Activated CD4-positive, alpha-beta memory T cell treated with anti-CD3 and anti-CD28 coated beads, Interleukin-2, amount 10 ng/mL, durations not matched to agents 7 days and 5 days (primary cell): Measurements from ENCODE around the gene ALMS1. TPM values are rescaled to one million over a fixed set of nuclear protein-coding genes. Genes with fewer than 3 reads are reported as not detected.
"Not testable (repeated sequence)": the region's sequence is repeated elsewhere in the genome, so short reads cannot be mapped to it uniquely, and the experiment has no call there.

Source experiments
- CTCF ChIA-PET: fragments of 350-600 bp; sonication (Branson Sonifier 250); formaldehyde crosslinking; loops from one replicate; lab custom pipeline; 2021; ENCODE audit warnings: antibody characterized with exemption, inconsistent platforms; lab: Charles Lee
- POLR2A ChIA-PET: fragments of 350-600 bp; sonication (Branson Sonifier 250); formaldehyde crosslinking; loops from one replicate; lab custom pipeline; 2021; ENCODE audit warnings: antibody characterized with exemption; lab: Charles Lee
- DNase-seq: peaks from one replicate; pipeline ENCODE4 v3.0.0-alpha.2; 2020
- H3K27ac Mint-ChIP-seq: one replicate; pipeline ENCODE4 v1.8.0; 2021; ENCODE audit warnings: mild to moderate bottlenecking, mixed read lengths
- H3K27me3 Mint-ChIP-seq: one replicate; pipeline ENCODE4 v1.8.0; 2021; ENCODE audit warnings: mixed read lengths
- H3K36me3 Mint-ChIP-seq: one replicate; pipeline ENCODE4 v1.8.0; 2021; ENCODE audit warnings: low read depth, mixed read lengths
- H3K4me1 Mint-ChIP-seq: one replicate; pipeline ENCODE4 v1.8.0; 2021; ENCODE audit warnings: mixed read lengths
- H3K4me3 Mint-ChIP-seq: one replicate; pipeline ENCODE4 v1.8.0; 2021; ENCODE audit warnings: mild to moderate bottlenecking, mixed read lengths
- H3K9me3 Mint-ChIP-seq: one replicate; pipeline ENCODE4 v1.8.0; 2021; ENCODE audit warnings: mixed read lengths
- total RNA-seq, 2 experiments: library from RNA; stranded (reverse); gene quantifications; one replicate each; pipeline ENCODE4 v1.2.3, GENCODE V29; 2021

The ALMS1 gene
- total RNA-seq, 2 experiments from 2014 or later = 16.1 to 20.4 TPM

- peaks cover 2% of the 10 kb centered on the region for H3K4me1 Mint-ChIP-seq
- no peaks in the 10 kb centered on the region for H3K36me3 Mint-ChIP-seq
- no peak for DNase-seq
- ChIA-PET POLR2A (no interaction called here), CTCF (no interaction called here)
- no peak overlapping the region for H3K4me3 Mint-ChIP-seq
- no peaks in the 10 kb centered on the region for H3K27me3 Mint-ChIP-seq
- no peak overlapping the region for H3K27ac Mint-ChIP-seq
- H3K9me3 Mint-ChIP-seq = no peaks in the 10 kb centered on the region
Observed at GRCh38 chr2:73614997-73615396, 229.4 kb downstream of the ALMS1 start.

GRCh38 chr2:73619925-73620324 is 234.3 kb downstream of the ALMS1 start:
- H3K36me3 Mint-ChIP-seq, DNase-seq, CTCF ChIA-PET, H3K4me3 Mint-ChIP-seq, POLR2A ChIA-PET, H3K9me3 Mint-ChIP-seq, H3K27me3 Mint-ChIP-seq, H3K4me1 Mint-ChIP-seq, H3K27ac Mint-ChIP-seq: not testable (repeated sequence)

- H3K27me3 Mint-ChIP-seq, H3K27ac Mint-ChIP-seq, DNase-seq, H3K36me3 Mint-ChIP-seq, POLR2A ChIA-PET, H3K4me3 Mint-ChIP-seq, H3K4me1 Mint-ChIP-seq, H3K9me3 Mint-ChIP-seq, CTCF ChIA-PET: not testable (repeated sequence)
Observed at GRCh38 chr2:73624036-73624435, 238.4 kb downstream of the ALMS1 start.

- H3K4me1 Mint-ChIP-seq, H3K27me3 Mint-ChIP-seq, CTCF ChIA-PET, H3K27ac Mint-ChIP-seq, POLR2A ChIA-PET, H3K4me3 Mint-ChIP-seq, H3K9me3 Mint-ChIP-seq, H3K36me3 Mint-ChIP-seq, DNase-seq: not testable (repeated sequence)
Observed at GRCh38 chr2:73624625-73625024, 239.0 kb downstream of the ALMS1 start.

- H3K36me3 Mint-ChIP-seq, H3K27me3 Mint-ChIP-seq, POLR2A ChIA-PET, H3K9me3 Mint-ChIP-seq, H3K27ac Mint-ChIP-seq, H3K4me1 Mint-ChIP-seq, DNase-seq, CTCF ChIA-PET, H3K4me3 Mint-ChIP-seq: not testable (repeated sequence)
Observed at GRCh38 chr2:73626237-73626636, 240.6 kb downstream of the ALMS1 start.

- DNase-seq, H3K4me1 Mint-ChIP-seq, H3K27me3 Mint-ChIP-seq, POLR2A ChIA-PET, H3K27ac Mint-ChIP-seq, H3K36me3 Mint-ChIP-seq, H3K9me3 Mint-ChIP-seq, H3K4me3 Mint-ChIP-seq: not testable (repeated sequence)
- CTCF ChIA-PET = interaction anchor here (0.7 kb wide), 1 partner anchor 93 kb away, joined by 4 read pairs; no protein-coding TSS in a partner anchor
Observed at GRCh38 chr2:73628493-73628892, 242.9 kb downstream of the ALMS1 start.

- H3K27me3 Mint-ChIP-seq, CTCF ChIA-PET, H3K4me3 Mint-ChIP-seq, H3K27ac Mint-ChIP-seq, H3K36me3 Mint-ChIP-seq, DNase-seq, H3K9me3 Mint-ChIP-seq, H3K4me1 Mint-ChIP-seq, POLR2A ChIA-PET: not testable (repeated sequence)
Observed at GRCh38 chr2:73630662-73631266, 245.1 kb downstream of the ALMS1 start.

GRCh38 chr2:73636977-73637376 is 251.3 kb downstream of the ALMS1 start:
- POLR2A ChIA-PET, H3K4me3 Mint-ChIP-seq, DNase-seq, H3K27me3 Mint-ChIP-seq, H3K36me3 Mint-ChIP-seq, H3K4me1 Mint-ChIP-seq, H3K27ac Mint-ChIP-seq, H3K9me3 Mint-ChIP-seq: not testable (repeated sequence)
- CTCF ChIA-PET = interaction anchor here (0.7 kb wide), 1 partner anchor 158 kb away, joined by 3 read pairs; no protein-coding TSS in a partner anchor

GRCh38 chr2:73638429-73638828 is 252.8 kb downstream of the ALMS1 start:
- POLR2A ChIA-PET = no interaction called here
- no peak for DNase-seq
- no peak overlapping the region for H3K27ac Mint-ChIP-seq
- H3K36me3 Mint-ChIP-seq = no peaks in the 10 kb centered on the region
- H3K27me3 Mint-ChIP-seq = no peaks in the 10 kb centered on the region
- CTCF ChIA-PET = no interaction called here
- no peak overlapping the region for H3K4me3 Mint-ChIP-seq
- H3K4me1 Mint-ChIP-seq = no peaks in the 10 kb centered on the region
- peaks cover 2% of the 10 kb centered on the region for H3K9me3 Mint-ChIP-seq

GRCh38 chr2:73640511-73640911 is 254.9 kb downstream of the ALMS1 start:
- Mint-ChIP-seq H3K9me3 (peaks cover 2% of the 10 kb centered on the region), H3K36me3 (no peaks in the 10 kb centered on the region), H3K27me3 (peaks cover 8% of the 10 kb centered on the region), H3K4me1 (no peaks in the 10 kb centered on the region), H3K27ac (no peak overlapping the region), H3K4me3 (no peak overlapping the region)
- ChIA-PET CTCF (interaction anchor here (0.6 kb wide), 1 partner anchor 20 kb away, joined by 3 read pairs; no protein-coding TSS in a partner anchor), POLR2A (no interaction called here)
- DNase-seq = no peak

- Mint-ChIP-seq H3K9me3 (peaks cover 2% of the 10 kb centered on the region), H3K4me3 (no peak overlapping the region), H3K27ac (no peak overlapping the region), H3K36me3 (no peaks in the 10 kb centered on the region), H3K4me1 (no peaks in the 10 kb centered on the region), H3K27me3 (peaks cover 13% of the 10 kb centered on the region)
- ChIA-PET POLR2A (no interaction called here), CTCF (interaction anchor here (0.6 kb wide), 1 partner anchor 20 kb away, joined by 3 read pairs; no protein-coding TSS in a partner anchor)
- DNase-seq = no peak
Observed at GRCh38 chr2:73640946-73641766, 255.5 kb downstream of the ALMS1 start.

GRCh38 chr2:73641767-73642062 is 256.1 kb downstream of the ALMS1 start:
- ChIA-PET CTCF (no interaction called here), POLR2A (no interaction called here)
- H3K27me3 Mint-ChIP-seq = peaks cover 15% of the 10 kb centered on the region
- no peaks in the 10 kb centered on the region for H3K36me3 Mint-ChIP-seq
- no peak for DNase-seq
- no peaks in the 10 kb centered on the region for H3K4me1 Mint-ChIP-seq
- peaks cover 2% of the 10 kb centered on the region for H3K9me3 Mint-ChIP-seq
- H3K27ac Mint-ChIP-seq = no peak overlapping the region
- H3K4me3 Mint-ChIP-seq = no peak overlapping the region

GRCh38 chr2:73642338-73643018 is 256.8 kb downstream of the ALMS1 start, which contains the start of gene NAT8:
NAT8 (minus strand) TSS chr2:73642422; CDS start chr2:73641628, 794 bp downstream.
- H3K4me1 Mint-ChIP-seq = no peaks in the 10 kb centered on the region
- ChIA-PET CTCF (no interaction called here), POLR2A (no interaction called here)
- no peak for DNase-seq
- H3K36me3 Mint-ChIP-seq = no peaks in the 10 kb centered on the region
- H3K27ac Mint-ChIP-seq = no peak within 1 kb of the TSS
- peaks cover 17% of the 10 kb centered on the region for H3K27me3 Mint-ChIP-seq
- peaks cover 2% of the 10 kb centered on the region for H3K9me3 Mint-ChIP-seq
- H3K4me3 Mint-ChIP-seq = no peak within 1 kb of the TSS
